NB4 (cell line): ENCODE results near the gene PPM1N.
A peak's percentile ranks its signal among the peaks of the same experiment; 100 is the strongest.

Experiments used
- DNase-seq: peaks from one replicate; pipeline ENCODE4 v3.0.0; 2010; ENCODE audit warnings: low read depth
- H3K4me3 ChIP-seq: one replicate; pipeline ENCODE4 v1.5.1; 2011; ENCODE audit warnings: mild to moderate bottlenecking, low read depth, low read length, moderate library complexity
- MAX ChIP-seq: IDR thresholded peaks from 2 replicates; pipeline ENCODE4 v1.6.1; 2011; ENCODE audit warnings: low read depth, low read length
- MYC ChIP-seq: IDR thresholded peaks from 2 replicates; pipeline ENCODE4 v1.6.1; 2011; ENCODE audit warnings: low read depth, low read length
- POLR2A ChIP-seq: IDR thresholded peaks from 2 replicates; pipeline ENCODE4 v1.6.1; 2011; ENCODE audit warnings: mild to moderate bottlenecking; ENCODE audit not compliant: insufficient read length; ENCODE audit errors: extremely low read depth
- TF ChIP-seq, protein P1 (sequence below): IDR thresholded peaks from one replicate; pipeline ENCODE4 v1.5.1; 2012; ENCODE audit warnings: low read depth, low read length

Gene PPM1N

DNA sequence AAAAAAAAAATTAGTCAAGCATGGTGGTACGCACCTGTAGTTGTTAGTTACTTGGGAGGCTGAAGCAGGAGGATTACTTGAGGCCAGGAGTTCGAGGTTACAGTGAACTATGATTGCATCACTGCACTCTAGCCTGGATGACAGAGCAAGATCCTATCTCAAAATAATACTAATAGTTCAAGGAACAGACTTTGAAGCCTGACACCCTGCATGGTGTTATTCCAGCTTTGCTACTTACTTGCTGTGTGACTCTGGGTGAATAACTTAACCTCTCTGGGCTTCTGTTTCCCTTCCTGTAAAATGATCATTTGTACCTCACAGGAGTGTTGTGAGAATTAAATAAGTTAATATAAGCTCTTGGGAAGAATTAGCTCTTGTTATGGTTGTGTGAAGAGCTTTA lies 34.0 kb upstream of the PPM1N start:
- DNase-seq, result no peak
- TF ChIP-seq POLR2A (no peak), MAX (no peak), MYC (no peak)
- TF ChIP-seq, protein P1, sequence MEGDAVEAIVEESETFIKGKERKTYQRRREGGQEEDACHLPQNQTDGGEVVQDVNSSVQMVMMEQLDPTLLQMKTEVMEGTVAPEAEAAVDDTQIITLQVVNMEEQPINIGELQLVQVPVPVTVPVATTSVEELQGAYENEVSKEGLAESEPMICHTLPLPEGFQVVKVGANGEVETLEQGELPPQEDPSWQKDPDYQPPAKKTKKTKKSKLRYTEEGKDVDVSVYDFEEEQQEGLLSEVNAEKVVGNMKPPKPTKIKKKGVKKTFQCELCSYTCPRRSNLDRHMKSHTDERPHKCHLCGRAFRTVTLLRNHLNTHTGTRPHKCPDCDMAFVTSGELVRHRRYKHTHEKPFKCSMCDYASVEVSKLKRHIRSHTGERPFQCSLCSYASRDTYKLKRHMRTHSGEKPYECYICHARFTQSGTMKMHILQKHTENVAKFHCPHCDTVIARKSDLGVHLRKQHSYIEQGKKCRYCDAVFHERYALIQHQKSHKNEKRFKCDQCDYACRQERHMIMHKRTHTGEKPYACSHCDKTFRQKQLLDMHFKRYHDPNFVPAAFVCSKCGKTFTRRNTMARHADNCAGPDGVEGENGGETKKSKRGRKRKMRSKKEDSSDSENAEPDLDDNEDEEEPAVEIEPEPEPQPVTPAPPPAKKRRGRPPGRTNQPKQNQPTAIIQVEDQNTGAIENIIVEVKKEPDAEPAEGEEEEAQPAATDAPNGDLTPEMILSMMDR, result no peak
- H3K4me3 ChIP-seq, result no peak overlapping the region

DNA sequence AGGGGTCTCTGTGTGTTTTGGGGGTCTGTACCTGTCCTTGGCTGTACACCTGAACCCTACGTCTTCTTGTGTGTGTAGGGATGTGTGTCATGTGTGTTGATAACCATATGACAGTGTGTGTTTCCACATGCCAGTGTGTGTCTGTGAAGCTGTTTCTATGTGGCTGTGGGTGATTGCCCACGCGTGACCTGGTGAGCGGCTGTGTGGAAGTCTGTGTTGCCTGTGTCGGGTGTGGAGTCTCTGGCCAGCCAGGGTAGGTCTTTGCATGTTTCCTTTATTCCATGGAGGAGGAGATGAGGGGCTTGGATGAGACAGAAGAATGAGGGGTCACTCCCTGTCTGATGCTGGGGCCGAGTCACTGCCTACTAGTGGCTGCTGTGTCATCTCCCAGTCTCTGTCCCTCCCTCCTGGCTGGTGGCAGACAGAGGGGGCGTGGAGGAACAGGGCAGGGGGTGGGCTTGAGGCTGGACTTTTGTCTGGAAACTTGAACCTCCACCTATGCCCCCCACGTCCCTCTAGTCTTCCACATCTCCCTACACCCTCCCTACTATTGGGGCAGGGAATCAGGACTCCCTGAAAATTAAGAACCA lies 33.3 kb upstream of the PPM1N start:
- TF ChIP-seq POLR2A (no peak), MAX (no peak)
- TF ChIP-seq, protein P1, result no peak
- H3K4me3 ChIP-seq, result no peak overlapping the region
- DNase-seq, result no peak

DNA sequence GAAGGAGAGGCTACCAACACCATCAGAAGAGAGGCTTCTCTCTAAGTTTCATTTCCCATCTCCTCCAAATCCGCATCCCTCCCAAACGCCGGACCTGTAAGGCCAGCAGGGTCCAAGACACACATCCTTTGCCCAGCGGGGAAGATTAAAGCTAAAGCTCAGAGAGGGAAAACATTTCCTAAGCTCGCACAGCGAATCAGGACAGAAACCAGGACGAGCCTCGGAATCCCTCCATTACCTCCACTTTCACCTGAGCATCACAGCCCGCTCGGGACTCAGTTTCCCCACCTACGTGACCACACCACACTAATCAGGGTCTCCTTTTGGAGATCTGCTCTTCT lies 31.2 kb upstream of the PPM1N start:
- DNase-seq, result no peak
- TF ChIP-seq MAX (no peak), MYC (no peak)
- TF ChIP-seq, protein P1, result no peak
- H3K4me3 ChIP-seq, result peak overlapping the region; percentile 28

GRCh38 chr19:45467456-45468158 lies 30.6 kb upstream of the PPM1N start, which contains the start of gene FOSB:
Gene FOSB, plus strand, starts transcription at chr19:45467996. Its CDS starts 591 bp downstream, at chr19:45468587.
- H3K4me3 ChIP-seq, result peak within 1 kb of the TSS; percentile 66

GRCh38 chr19:45468159-45468651 lies 30.0 kb upstream of the PPM1N start:
- H3K4me3 ChIP-seq, result peak overlapping the region; percentile 66
- TF ChIP-seq MYC, result no peak
- no peak for TF ChIP-seq POLR2A
- TF ChIP-seq, protein P1, result peak; percentile 2
- TF ChIP-seq MAX, result no peak
- peak; percentile 47 for DNase-seq

More at GRCh38 chr19:45467456-45468158, 30.6 kb upstream of the PPM1N start, which contains the start of gene FOSB:
- peak; percentile 83 for DNase-seq
- TF ChIP-seq POLR2A (peak; percentile 52), MYC (no peak), MAX (0 out of 2 replicates have a peak, but pooled peaks have one; percentile 3)
- TF ChIP-seq, protein P1, result no peak
